ENCODE results near the gene PROSER3. TPM values are rescaled to one million over a fixed set of nuclear protein-coding genes. Genes with fewer than 3 reads are reported as not detected.

PROSER3 gene
- total and polyA plus RNA-seq, 2 donors (not counting 3 experiments of a cell fraction or from before 2014, with no cell fraction given), result 18.3 to 28.3 TPM

DNA sequence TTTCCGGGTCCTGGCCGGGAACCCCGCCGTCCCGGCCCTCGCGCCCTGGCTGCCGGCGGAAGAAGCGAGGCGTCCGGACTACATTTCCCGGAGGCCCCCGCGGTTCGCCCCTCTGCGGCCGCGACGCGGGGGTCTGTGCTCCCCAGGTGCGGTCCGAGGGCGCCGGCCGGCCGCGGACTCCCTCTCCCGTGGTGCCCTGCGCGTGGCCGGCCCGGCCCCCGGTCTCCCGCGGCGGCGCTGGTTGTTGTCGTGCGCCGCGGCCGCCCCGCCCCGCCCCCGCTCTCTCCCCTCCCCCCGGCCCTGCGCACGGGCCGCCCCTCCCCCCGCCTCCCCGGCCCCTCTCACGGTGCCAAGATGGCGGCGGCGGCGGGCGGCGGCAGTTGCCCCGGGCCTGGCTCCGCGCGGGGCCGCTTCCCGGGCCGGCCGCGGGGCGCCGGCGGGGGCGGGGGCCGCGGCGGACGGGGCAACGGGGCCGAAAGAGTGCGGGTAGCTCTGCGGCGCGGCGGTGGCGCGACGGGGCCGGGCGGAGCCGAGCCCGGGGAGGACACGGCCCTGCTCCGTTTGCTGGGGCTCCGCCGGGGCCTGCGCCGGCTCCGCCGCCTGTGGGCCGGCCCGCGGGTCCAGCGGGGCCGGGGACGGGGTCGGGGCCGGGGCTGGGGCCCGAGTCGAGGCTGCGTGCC, 40.2 kb upstream of the PROSER3 start, which contains the start of gene KMT2B:
KMT2B (plus strand) TSS at position 339 of the 680 bp plus-strand sequence; CDS start at position 355, 16 bp downstream.
- POLR2A ChIA-PET, result no interaction called here
- Histone ChIP-seq H3K27me3 (ENCODE audit: control insufficient read depth in 2 of 2, insufficient read depth in 2 of 2, low read length in 2 of 2) (no peaks in the 10 kb centered on the region), H3K4me1 (ENCODE audit: control insufficient read depth, extremely low read depth, insufficient read depth, low read length) (peaks cover 17% of the 10 kb centered on the region), H2AFZ (ENCODE audit: low read depth, low read length) (peak within 1 kb of the TSS; percentile 97), H3K9ac (replicated peaks; ENCODE audit: extremely low read depth, insufficient read depth, low read length) (peak within 1 kb of the TSS; percentile 62), H3K27ac (ENCODE audit: insufficient read depth, low read depth, low read length) (peak within 1 kb of the TSS; percentile 36), H3K4me3 (replicated peaks in 1 of 3; ENCODE audit: insufficient read depth in 1 of 3, low read depth in 1 of 3, low read length in 3 of 3) (peak within 1 kb of the TSS; percentile 57 to 64 (median 57)), H4K20me1 (replicated peaks; ENCODE audit: control insufficient read depth, extremely low read depth, insufficient read depth, low read length) (no peaks in the 10 kb centered on the region), H3K9me3 (replicated peaks; ENCODE audit: control insufficient read depth, insufficient read depth, low read length) (no peaks in the 10 kb centered on the region), H3K9me1 (replicated peaks; ENCODE audit: control insufficient read depth, extremely low read depth, insufficient read depth, low read length) (no peaks in the 10 kb centered on the region), H3K79me2 (ENCODE audit: control insufficient read depth, insufficient read depth, low read length) (peaks cover 30% of the 10 kb centered on the region), H3K36me3 (ENCODE audit: control insufficient read depth in 2 of 2, extremely low read depth in 1 of 2, insufficient read depth in 2 of 2, low read length in 2 of 2) (peaks cover 6 to 17% of the 10 kb centered on the region in 2 experiments), H3K4me2 (ENCODE audit: insufficient read depth, low read length) (peak within 1 kb of the TSS; percentile 61)
- TF ChIP-seq POLR2AphosphoS5 (IDR thresholded peaks at IDR 0.05; ENCODE audit: insufficient read depth, low read depth, low read length), result peak; percentile 30
- no peak for TF ChIP-seq FOS (IDR thresholded peaks at IDR 0.05; ENCODE audit: borderline replicate concordance, insufficient read depth, low read length)
- CTCF ChIA-PET, result interaction anchor here (1.0 to 1.8 kb wide), 4 partner anchors 15 to 30 kb away, joined by 3 to 7 read pairs (median 4); partner anchors contain the start of genes LIN37, PSENEN and U2AF1L4
- dilution Hi-C loops (cut with MboI; ENCODE audit: extremely low pct_ligation_motif_present, low sequenced_read_pairs) (no loop called here), intact Hi-C loops (cut with micrococcal nuclease) (loop anchor here (1.0 kb wide), 11 partner anchors 16 to 366 kb away; partner anchors contain the start of genes PROSER3, PSENEN and U2AF1L4)
- FAIRE-seq, result no peak
- no TSS peak for BruUV-seq (replicated peaks)
- DNase-seq (ENCODE audit: low read depth, low spot score), result no peak

DNA sequence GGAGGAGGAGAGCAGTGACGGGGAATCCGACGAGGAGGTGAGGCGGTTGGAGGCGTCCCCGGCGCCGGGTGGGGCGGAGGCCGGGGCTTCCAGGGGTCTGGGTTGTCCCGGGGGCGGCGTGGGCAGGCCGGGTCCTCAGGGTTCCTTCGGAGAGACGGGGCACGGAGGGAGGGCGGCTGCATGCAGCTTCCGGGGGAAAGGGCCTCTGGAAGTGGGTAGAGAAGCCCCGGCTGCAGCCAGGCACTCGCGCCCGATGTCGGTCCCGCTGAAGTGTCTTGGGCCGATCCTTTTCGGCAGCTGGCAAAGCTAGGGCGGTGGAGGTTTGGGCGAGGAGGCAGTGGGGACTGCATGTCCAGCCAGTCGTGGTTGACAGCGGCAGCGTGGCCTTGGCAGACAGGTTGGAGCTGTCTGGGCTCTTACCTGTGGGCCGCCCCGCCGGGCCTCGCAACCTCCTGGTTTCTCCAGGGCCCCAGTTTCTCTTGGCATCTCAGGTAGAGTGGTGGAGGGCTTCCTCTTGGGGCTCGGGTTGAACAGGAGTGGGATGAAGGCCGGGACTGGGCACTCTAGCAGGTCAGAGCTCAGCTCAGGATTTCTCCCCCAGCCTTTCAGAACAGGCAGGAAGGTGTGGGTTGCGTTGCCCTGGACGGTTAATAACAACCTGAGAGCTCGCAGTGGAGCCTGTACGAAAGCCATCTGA, 39.5 kb upstream of the PROSER3 start:
- H2AFZ ChIP-seq (ENCODE audit: low read depth, low read length), result no peak overlapping the region
- dilution Hi-C loops (cut with MboI; ENCODE audit: extremely low pct_ligation_motif_present, low sequenced_read_pairs) (no loop called here), intact Hi-C loops (cut with micrococcal nuclease) (no loop called here)
- H3K9ac ChIP-seq (replicated peaks; ENCODE audit: extremely low read depth, insufficient read depth, low read length), result peak overlapping the region; percentile 62
- H3K27me3 ChIP-seq (ENCODE audit: control insufficient read depth in 2 of 2, insufficient read depth in 2 of 2, low read length in 2 of 2), result no peaks in the 10 kb centered on the region
- peaks cover 17% of the 10 kb centered on the region for H3K4me1 ChIP-seq (ENCODE audit: control insufficient read depth, extremely low read depth, insufficient read depth, low read length)
- H3K9me1 ChIP-seq (replicated peaks; ENCODE audit: control insufficient read depth, extremely low read depth, insufficient read depth, low read length), result no peaks in the 10 kb centered on the region
- peak overlapping the region; percentile 44 for H3K4me2 ChIP-seq (ENCODE audit: insufficient read depth, low read length)
- H3K9me3 ChIP-seq (replicated peaks; ENCODE audit: control insufficient read depth, insufficient read depth, low read length), result no peaks in the 10 kb centered on the region
- peaks cover 6 to 24% of the 10 kb centered on the region in 2 experiments for H3K36me3 ChIP-seq (ENCODE audit: control insufficient read depth in 2 of 2, extremely low read depth in 1 of 2, insufficient read depth in 2 of 2, low read length in 2 of 2)
- peak overlapping the region; percentile 57 to 64 (median 57) for H3K4me3 ChIP-seq (replicated peaks in 1 of 3; ENCODE audit: insufficient read depth in 1 of 3, low read depth in 1 of 3, low read length in 3 of 3)
- DNase-seq (ENCODE audit: low read depth, low spot score) (peak; percentile 25), FAIRE-seq (peak; percentile 67)
- ChIA-PET POLR2A (no interaction called here), CTCF (interaction anchor here (0.5 to 1.8 kb wide), 5 partner anchors 16 to 362 kb away, joined by 3 to 7 read pairs (median 3); partner anchors contain the start of genes LIN37, PSENEN and U2AF1L4)
- no peak overlapping the region for H3K27ac ChIP-seq (ENCODE audit: insufficient read depth, low read depth, low read length)
- BruUV-seq (replicated peaks), result TSS peak; percentile 18
- TF ChIP-seq JUN (IDR thresholded peaks at IDR 0.05; ENCODE audit: borderline replicate concordance, insufficient read depth, insufficient read length, low read depth) (no peak), POLR2AphosphoS5 (IDR thresholded peaks at IDR 0.05; ENCODE audit: insufficient read depth, low read depth, low read length) (no peak), FOS (IDR thresholded peaks at IDR 0.05; ENCODE audit: borderline replicate concordance, insufficient read depth, low read length) (no peak), GATA2 (IDR thresholded peaks at IDR 0.05; ENCODE audit: insufficient read depth, insufficient read length, low read depth, low read length) (no peak), EZH2 (IDR thresholded peaks at IDR 0.05; ENCODE audit: borderline replicate concordance, low read depth, low read length, severe bottlenecking) (no peak), POLR2A (IDR thresholded peaks at IDR 0.05; ENCODE audit: low read depth, low read length) (no peak), MYC (IDR thresholded peaks at IDR 0.05; ENCODE audit: low read depth, low read length) (no peak)
- TF ChIP-seq, protein P1, sequence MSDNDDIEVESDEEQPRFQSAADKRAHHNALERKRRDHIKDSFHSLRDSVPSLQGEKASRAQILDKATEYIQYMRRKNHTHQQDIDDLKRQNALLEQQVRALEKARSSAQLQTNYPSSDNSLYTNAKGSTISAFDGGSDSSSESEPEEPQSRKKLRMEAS (IDR thresholded peaks at IDR 0.05; ENCODE audit: insufficient read depth, insufficient read length), result no peak
- TF ChIP-seq, protein P2, sequence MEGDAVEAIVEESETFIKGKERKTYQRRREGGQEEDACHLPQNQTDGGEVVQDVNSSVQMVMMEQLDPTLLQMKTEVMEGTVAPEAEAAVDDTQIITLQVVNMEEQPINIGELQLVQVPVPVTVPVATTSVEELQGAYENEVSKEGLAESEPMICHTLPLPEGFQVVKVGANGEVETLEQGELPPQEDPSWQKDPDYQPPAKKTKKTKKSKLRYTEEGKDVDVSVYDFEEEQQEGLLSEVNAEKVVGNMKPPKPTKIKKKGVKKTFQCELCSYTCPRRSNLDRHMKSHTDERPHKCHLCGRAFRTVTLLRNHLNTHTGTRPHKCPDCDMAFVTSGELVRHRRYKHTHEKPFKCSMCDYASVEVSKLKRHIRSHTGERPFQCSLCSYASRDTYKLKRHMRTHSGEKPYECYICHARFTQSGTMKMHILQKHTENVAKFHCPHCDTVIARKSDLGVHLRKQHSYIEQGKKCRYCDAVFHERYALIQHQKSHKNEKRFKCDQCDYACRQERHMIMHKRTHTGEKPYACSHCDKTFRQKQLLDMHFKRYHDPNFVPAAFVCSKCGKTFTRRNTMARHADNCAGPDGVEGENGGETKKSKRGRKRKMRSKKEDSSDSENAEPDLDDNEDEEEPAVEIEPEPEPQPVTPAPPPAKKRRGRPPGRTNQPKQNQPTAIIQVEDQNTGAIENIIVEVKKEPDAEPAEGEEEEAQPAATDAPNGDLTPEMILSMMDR (IDR thresholded peaks at IDR 0.05; ENCODE audit: extremely low read depth in 1 of 2, insufficient read depth in 1 of 2, low read depth in 1 of 2, low read length in 2 of 2), result no peak
- H4K20me1 ChIP-seq (replicated peaks; ENCODE audit: control insufficient read depth, extremely low read depth, insufficient read depth, low read length), result no peaks in the 10 kb centered on the region
- H3K79me2 ChIP-seq (ENCODE audit: control insufficient read depth, insufficient read depth, low read length), result peaks cover 30% of the 10 kb centered on the region
